NK-92 treated with Interleukin-12 subunit alpha and Interleukin-12 subunit beta, amount 100 ng/mL, for 24 hours (cell line): Measurements from ENCODE around the gene RCL1.
"Not testable (repeated sequence)": the region's sequence is repeated elsewhere in the genome, so short reads cannot be mapped to it uniquely, and the experiment has no call there.

Experiments
- DNase-seq: peaks from one replicate; lab custom pipeline; 2025; lab: John Stamatoyannopoulos, UW

Gene RCL1

DNA sequence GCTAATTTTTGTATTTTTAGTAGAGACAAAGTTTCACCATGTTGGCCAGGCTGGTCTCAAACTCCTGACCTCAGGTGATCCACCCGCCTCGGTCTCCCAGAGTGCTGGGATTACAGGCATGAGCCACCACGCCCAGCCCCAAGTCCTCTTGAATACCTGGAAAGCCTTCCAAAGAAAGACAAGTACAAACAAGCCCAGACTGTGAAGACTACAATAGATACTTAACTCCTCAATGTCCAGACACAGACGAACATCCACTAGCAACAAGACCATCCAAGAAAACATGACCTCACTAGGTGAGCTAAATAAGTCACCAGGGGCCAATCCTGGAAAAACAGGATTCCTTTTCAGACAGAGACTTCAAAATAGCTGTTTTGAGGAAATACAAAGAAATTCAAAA, 9.6 kb upstream of the RCL1 start:
- DNase-seq, result not testable (repeated sequence)

- DNase-seq, result no peak
These were observed 8.3 kb upstream of the RCL1 start for GRCh38 chr9:4784403-4784802.

DNA sequence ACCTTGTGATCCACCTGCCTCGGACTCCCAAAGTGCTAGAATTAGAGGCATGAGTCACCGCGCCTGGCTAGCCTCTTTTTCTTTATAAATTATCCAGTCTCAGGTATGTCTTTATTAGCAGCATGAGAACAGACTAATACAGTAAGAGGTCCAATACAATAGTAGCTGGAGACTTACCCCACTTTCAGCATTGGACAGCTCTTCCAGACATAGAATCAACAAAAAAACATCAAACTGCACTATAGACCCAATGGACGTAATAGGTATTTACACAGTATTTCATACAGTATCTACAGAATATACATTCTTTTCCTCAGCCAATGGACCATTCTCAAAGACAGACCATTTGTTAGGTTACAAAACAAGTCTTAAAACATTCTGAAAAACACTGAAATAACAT, 6.1 kb upstream of the RCL1 start:
- no peak for DNase-seq

GRCh38 chr9:4787876-4788275, 4.9 kb upstream of the RCL1 start:
- no peak for DNase-seq

DNA sequence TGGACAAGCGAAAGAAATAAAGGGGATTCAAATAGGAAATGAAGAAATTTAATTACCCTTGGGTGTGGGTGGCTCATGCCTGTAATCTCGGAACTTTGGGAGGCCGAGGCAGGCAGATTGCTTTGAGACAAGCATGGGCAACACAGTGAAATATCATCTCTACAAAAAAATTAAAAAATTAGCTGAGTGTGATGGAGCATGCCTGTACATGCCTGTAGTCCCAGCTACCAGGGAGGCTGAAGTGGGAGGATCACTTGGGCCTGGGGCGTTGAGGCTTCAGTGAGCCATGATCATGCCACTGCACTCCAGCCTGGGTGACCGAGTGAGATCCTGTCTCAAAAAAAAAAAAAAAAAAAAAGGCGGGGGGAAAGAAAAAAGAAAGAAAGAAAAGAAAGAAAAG, 4.0 kb upstream of the RCL1 start:
- DNase-seq, result no peak

- no peak for DNase-seq
These were observed 631 bp upstream of the RCL1 start for GRCh38 chr9:4792054-4792571.

- DNase-seq, result no peak
These were observed 983 bp downstream of the RCL1 start for GRCh38 chr9:4793459-4794395.

- DNase-seq, result no peak
These were observed 1.9 kb downstream of the RCL1 start for GRCh38 chr9:4794691-4795090.

- DNase-seq, result not testable (repeated sequence)
These were observed 2.4 kb downstream of the RCL1 start for GRCh38 chr9:4795108-4795507.

- DNase-seq, result no peak
These were observed 3.8 kb downstream of the RCL1 start for GRCh38 chr9:4796530-4796929.

GRCh38 chr9:4796988-4797853, 4.5 kb downstream of the RCL1 start:
- no peak for DNase-seq

DNA sequence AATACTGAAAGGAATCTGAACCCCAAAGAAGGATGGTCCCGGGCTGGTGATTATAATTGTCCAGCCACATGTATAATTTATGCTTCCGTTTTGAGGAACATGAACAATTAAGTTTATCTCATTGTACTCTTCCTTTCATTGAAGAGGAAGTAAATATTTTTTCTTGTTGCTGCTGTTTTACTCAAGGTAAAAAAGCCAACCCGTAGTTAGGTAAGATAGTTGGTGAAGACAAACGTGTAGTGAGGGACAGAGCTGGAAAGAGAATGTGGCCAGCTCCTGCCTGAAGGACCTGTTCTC, 5.1 kb downstream of the RCL1 start:
- no peak for DNase-seq

DNA sequence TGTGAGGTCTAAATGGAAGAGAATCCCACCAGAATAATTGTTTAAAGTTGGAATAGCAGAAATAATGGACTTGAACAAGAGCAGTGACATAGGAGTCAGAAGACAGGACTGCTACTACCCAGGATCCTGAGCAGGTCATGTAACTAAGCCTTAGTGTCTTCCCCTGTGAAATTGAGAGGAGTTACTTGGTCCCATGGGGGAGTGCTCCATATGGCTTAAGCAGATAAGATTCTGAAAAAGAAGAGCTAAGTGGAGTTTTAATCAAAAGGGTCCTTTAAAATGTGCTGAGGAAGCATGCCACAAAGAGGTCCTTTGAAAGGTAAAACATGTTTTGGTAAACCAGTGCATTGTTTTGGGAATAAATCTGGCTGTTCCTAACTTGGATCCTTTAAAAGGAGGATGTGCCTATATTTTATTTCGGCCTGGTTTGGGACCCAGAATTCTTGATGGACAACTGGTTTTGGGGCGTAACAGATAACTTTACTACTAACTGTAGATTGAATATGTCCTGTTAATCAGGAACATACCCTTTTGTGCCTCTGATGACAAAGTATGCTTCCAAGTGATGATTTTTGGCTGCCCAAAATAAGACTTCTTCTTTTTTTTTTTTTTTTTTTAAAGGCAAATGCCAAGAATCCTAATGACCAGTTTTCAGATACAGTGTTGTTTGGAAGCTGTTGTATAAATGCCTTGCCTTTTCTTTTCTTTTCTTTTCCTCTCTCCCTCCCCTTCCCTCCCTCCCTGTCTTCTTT, 5.7 kb downstream of the RCL1 start:
- no peak for DNase-seq

GRCh38 chr9:4799033-4799430, 6.3 kb downstream of the RCL1 start:
- no peak for DNase-seq

GRCh38 chr9:4799775-4800174, 7.0 kb downstream of the RCL1 start:
- no peak for DNase-seq

DNA sequence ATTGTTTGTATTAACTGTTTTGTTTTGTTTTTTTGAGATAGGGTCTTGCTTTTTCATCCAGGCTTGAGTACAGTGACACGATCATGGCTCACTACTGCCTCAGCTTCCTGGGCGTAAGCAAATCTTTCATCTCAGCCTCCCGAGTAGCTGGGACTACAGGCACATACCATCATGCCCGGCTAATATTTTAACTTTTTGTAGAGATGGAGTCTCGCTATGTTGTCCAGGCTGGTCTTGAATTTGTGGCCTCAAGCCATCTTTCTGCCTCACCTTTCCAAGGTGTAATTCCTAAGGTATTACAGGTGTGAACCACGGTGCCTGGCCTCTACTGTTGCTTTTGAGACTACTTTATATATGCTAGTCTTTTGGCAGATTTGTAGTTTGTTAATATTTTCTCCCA, 8.4 kb downstream of the RCL1 start:
- DNase-seq, result no peak

- no peak for DNase-seq
These were observed 11.2 kb downstream of the RCL1 start for GRCh38 chr9:4803670-4804530.

DNA sequence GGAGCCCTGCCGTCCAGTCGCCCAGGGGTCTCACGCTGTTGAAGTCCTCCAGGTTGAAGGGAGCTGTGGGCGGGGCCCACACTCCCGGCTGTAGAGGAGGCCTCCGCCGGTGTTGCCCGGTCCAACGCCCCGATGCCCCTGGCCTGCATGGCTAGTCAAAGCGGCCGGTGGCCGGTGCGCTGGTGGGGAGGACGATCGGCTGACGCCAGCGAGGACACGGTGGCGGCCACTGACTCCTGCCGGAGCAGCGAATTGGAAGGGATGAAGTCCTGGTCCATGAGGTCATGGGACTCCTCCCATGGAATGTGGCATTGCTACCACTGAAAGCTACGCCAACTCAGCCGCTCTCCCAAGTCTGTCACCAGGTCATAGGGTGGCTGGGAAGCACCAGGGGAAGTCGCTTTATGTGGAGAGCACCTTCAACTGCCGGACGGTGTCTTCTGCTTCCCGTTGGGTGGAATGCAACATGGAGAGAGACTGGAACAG, 11.8 kb downstream of the RCL1 start:
- DNase-seq, result no peak

DNA sequence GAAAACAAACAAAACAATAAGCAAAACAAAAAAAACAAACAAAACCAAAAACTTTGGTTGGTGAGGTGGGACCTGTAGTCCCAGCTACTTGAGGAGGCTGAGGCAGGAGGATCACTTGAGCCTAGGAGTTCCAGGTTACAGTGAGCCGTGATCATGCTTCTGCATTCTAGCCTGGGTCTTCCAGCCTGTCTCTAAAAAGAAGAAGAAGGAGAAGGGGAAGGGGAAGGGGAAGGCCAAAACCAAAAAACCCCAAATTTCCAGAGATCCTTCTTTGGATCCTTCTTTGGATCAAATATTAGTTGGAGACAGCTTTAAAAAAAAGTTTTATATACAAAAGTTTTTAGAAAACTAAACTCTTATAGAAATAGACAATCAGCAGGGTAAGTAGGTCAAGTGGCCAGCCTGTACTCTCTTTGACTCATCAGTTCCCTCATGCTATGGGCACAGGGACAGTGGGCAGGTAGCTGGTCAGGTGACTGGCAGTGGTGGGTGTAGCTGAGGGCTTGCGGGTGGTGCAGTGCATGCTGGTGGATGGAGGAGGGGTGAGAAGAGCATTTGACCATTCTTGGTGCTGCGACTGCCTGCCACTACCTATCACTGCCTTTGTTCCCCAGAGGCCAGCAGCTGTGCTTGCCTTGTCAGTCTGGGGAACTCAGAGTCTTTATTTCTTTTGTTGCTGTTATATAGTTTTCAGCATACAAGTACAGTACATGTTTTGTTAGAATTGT, 12.6 kb downstream of the RCL1 start:
- DNase-seq, result no peak

- DNase-seq, result no peak
These were observed 17.8 kb downstream of the RCL1 start for GRCh38 chr9:4810565-4810964.
